ENCODE data around the gene ACTN3.

Gene ACTN3

GRCh38 chr11:66545701-66546367 lies 869 bp upstream of the ACTN3 start, which contains the start of gene ZDHHC24:
Gene ZDHHC24 (minus strand): TSS chr11:66546048. CDS start chr11:66546003, 45 bp downstream.
- DNase-seq: peak; percentile 98

GRCh38 chr11:66546966-66547661 lies 411 bp downstream of the ACTN3 start:
- no peak for DNase-seq

- DNase-seq: no peak
Measured at GRCh38 chr11:66547662-66548009, 933 bp downstream of the ACTN3 start.

GRCh38 chr11:66548041-66548440 lies 1.3 kb downstream of the ACTN3 start:
- no peak for DNase-seq

GRCh38 chr11:66548774-66549630 lies 2.3 kb downstream of the ACTN3 start:
- DNase-seq: no peak

- DNase-seq: no peak
Measured at GRCh38 chr11:66549696-66550095, 3.0 kb downstream of the ACTN3 start.

DNA sequence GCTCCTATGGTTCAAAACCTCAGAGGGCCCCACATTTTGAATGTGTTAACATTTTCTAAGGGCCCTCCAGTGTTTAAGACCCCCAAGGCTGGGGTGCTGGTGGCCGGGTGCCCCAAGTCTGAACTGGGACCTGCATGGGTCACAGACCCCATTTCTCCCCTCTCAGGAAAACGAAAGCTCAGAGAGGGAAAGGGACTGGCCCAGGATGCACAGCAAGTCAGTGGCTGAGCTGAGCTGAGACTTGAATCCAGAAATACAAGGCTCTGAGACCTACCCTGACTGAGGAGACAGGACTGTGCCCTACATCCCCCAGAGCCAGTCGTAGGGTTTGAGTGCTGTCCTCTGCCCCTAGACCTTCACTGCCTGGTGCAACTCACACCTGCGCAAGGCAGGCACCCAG lies 4.2 kb downstream of the ACTN3 start:
- no peak for DNase-seq

DNA sequence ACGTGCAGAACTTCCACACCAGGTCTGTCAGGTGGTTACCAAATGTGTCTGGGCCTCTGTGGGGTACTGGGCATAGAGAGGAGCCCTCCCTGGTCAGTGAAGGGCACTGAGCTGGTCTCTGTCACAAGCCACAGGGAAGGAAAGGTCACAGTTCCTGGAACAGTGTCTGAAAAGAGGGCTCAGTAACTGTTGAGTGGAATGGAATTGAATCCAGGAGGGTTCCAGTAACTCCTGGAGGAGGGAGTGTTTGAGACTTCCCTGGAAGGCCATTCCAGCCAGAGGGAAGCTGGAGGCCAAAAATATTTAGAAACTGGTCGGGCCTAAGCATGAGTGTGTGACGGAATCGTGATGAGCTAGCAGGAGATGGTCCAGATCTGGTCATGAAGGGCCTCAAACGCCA lies 7.9 kb downstream of the ACTN3 start:
- no peak for DNase-seq

- DNase-seq: no peak
Measured at GRCh38 chr11:66555416-66555815, 8.7 kb downstream of the ACTN3 start.

DNA sequence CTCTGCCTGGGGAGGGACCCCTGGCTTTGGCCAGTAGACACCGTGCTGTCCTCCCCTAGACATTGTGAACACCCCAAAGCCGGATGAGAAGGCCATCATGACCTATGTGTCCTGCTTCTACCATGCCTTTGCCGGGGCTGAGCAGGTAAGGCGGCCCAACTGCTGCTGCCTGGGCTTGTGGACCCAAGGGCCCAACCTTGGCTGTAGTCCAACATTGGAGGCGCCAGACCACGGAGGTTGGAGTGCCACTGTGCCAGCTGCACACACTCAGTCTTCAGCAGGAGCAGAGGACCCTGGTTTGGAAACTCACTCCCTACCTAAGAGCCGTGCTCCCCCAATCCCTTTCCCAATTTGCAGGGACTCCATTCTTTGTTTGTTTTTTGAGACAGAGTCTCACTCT lies 9.4 kb downstream of the ACTN3 start:
- no peak for DNase-seq

GRCh38 chr11:66557733-66558326 lies 11.1 kb downstream of the ACTN3 start:
- DNase-seq: no peak

DNA sequence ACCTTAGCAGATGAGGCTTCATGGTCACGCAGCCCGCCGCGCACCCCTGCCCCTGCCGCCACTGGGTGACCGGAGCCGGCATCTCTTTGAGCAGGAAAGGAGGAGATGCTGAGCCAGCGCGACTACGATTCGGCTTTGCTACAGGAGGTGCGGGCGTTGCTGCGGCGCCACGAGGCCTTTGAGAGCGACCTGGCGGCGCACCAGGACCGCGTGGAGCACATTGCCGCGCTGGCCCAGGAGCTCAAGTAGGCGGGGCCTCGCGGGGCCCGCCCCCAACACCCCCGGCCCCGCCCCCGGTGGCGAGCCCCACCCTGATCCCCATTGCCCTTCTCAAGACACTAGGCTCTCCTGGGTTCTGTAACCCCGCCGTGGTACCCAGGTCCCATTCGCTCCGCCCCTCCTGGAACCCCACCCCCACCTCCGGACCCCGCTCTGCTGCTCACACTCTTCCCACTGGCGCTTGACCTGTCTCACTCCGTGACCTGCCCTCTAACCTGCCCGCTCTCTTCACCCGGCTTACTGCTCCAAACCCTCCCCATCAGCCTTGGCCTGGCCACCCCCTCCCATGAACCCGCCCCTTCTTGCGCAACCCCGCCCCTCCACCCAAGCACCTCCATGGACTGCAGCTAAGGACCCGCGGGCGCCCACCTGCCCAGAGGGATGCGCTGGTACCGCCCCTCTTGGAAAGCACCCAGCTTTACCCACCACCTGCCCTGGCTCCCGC lies 12.6 kb downstream of the ACTN3 start:
- DNase-seq: no peak

- DNase-seq: no peak
Measured at GRCh38 chr11:66559866-66560676, 13.4 kb downstream of the ACTN3 start.

GRCh38 chr11:66561178-66561974 lies 14.7 kb downstream of the ACTN3 start:
- DNase-seq: no peak

- no peak for DNase-seq
Measured at GRCh38 chr11:66561975-66562248, 15.2 kb downstream of the ACTN3 start.

GRCh38 chr11:66562275-66562674 lies 15.6 kb downstream of the ACTN3 start:
- DNase-seq: no peak

GRCh38 chr11:66562907-66563583 lies 16.3 kb downstream of the ACTN3 start:
- DNase-seq: no peak

DNA sequence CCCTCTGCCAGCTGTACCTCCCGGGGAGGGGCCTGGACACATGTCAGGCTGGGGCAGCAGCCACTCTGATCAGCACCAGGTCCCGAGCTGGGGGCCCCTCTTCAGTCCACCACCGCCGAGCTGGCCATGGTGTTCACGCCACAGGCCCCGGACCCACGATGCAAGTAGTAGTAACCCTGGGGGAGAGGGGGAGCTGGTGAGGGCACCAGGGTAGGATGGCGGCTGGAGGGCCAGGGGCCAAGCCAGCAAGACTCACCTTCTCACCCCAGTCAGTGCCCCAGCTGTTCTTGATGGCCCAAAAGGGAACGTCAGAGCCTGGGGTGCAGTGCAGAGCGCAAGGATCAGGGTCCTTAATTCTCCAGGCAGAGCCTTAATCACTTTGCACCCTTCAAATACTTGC lies 17.1 kb downstream of the ACTN3 start:
- DNase-seq: no peak

DNA sequence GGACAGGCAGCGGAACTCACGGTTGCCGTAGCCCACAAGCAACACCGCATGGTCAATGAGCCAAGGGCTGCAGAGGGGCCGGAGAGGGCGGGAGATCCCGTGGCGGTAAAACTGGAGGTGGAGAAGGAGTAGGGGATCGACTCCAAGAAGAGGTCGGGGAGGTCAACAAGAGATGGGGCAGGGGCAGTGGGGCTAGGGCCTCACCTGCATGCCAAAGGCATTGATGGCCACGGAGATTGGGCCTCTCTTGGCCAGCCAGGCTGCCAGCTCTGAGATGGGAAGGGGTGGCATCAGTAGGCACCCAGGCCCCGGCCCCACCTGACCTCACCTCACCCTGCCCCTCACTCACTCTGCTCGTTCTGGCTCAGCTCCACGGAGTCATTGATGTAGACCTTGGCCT lies 17.8 kb downstream of the ACTN3 start:
- no peak for DNase-seq

GRCh38 chr11:66564984-66565383 lies 18.3 kb downstream of the ACTN3 start:
- DNase-seq: no peak

DNA sequence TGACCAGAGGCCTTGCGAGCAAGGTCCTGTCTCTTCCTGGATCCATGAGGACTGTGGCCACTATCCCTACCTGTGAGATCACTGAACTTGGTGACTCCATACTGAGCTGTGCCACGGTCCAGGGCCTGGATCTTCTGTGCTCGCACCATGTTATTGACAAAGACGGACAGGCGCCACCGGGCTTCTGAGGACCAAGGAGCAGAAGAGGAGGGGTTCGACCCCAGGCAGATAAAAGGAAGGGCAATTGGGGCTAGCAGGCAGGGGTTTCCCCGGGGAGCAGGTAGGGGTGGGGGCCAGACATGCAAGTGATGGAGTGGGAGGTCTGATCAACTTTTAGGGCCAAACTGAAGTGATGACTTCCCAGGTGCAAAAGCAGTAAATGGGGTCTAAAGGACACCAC lies 19.5 kb downstream of the ACTN3 start:
- DNase-seq: no peak
